PC-3 (cell line): ENCODE measurements around the gene AUTS2.

ENCODE experiments used
- EZH2 ChIP-seq: fragments of 300-600 bp; sonication (generic); IDR thresholded peaks from one replicate; pipeline ENCODE4 v1.6.1; 2017; ENCODE audit warnings: antibody characterized with exemption, mild to moderate bottlenecking, low read length; ENCODE audit not compliant: unreplicated experiment
- EZH2phosphoT487 ChIP-seq: fragments of 300-600 bp; sonication (generic); IDR thresholded peaks from 2 replicates; pipeline ENCODE4 v1.6.1; 2018; ENCODE audit warnings: mild to moderate bottlenecking, antibody characterized with exemption, low read length, borderline replicate concordance
- TF ChIP-seq, protein P1 (sequence below): fragments of 300-600 bp; sonication (generic); conservative IDR thresholded peaks from 2 replicates; pipeline ENCODE4 v1.5.1; 2017; ENCODE audit warnings: antibody characterized with exemption, low read depth, mild to moderate bottlenecking, low read length

DNA sequence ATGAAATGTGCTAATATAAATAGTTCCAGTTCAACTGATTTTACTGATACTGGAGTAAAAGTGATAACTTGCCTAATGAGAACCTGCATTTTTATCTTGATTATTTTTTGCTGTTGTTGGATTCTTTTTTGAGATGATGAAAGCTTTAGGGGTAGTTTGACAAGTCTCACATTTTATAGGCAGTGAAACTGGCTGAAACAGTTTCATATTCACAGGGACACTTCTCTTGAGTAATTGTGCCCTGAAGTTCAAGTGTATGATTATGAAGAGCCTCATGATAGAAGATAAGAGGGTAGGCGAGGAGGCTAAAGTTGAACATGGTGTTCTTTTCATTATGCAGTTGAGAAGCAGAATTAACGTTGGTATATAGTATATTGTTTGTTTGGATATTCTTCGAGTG is 5.1 kb downstream of the AUTS2 start:
- TF ChIP-seq, protein P1, sequence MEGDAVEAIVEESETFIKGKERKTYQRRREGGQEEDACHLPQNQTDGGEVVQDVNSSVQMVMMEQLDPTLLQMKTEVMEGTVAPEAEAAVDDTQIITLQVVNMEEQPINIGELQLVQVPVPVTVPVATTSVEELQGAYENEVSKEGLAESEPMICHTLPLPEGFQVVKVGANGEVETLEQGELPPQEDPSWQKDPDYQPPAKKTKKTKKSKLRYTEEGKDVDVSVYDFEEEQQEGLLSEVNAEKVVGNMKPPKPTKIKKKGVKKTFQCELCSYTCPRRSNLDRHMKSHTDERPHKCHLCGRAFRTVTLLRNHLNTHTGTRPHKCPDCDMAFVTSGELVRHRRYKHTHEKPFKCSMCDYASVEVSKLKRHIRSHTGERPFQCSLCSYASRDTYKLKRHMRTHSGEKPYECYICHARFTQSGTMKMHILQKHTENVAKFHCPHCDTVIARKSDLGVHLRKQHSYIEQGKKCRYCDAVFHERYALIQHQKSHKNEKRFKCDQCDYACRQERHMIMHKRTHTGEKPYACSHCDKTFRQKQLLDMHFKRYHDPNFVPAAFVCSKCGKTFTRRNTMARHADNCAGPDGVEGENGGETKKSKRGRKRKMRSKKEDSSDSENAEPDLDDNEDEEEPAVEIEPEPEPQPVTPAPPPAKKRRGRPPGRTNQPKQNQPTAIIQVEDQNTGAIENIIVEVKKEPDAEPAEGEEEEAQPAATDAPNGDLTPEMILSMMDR = no peak
- TF ChIP-seq EZH2 (no peak), EZH2phosphoT487 (no peak)
